ENCODE data around the gene AGBL1. TPM values are rescaled to one million over a fixed set of nuclear protein-coding genes. Genes with fewer than 3 reads are reported as not detected.

Gene AGBL1
- total RNA-seq, 1 donor from 2014 or later, result not detected

GRCh38 chr15:86590461-86590860 lies 510.8 kb downstream of the AGBL1 start:
- DNase-seq (ENCODE audit: low read depth), result no peak

- no peak for DNase-seq (ENCODE audit: low read depth)
These were observed 511.5 kb downstream of the AGBL1 start for GRCh38 chr15:86591158-86591557.

GRCh38 chr15:86591994-86592735 lies 512.5 kb downstream of the AGBL1 start:
- DNase-seq (ENCODE audit: low read depth), result no peak

GRCh38 chr15:86595741-86596140 lies 516.1 kb downstream of the AGBL1 start:
- no peak for DNase-seq (ENCODE audit: low read depth)

- no peak for DNase-seq (ENCODE audit: low read depth)
These were observed 523.8 kb downstream of the AGBL1 start for GRCh38 chr15:86603466-86603865.

- DNase-seq (ENCODE audit: low read depth), result peak; percentile 3
These were observed 529.0 kb downstream of the AGBL1 start for GRCh38 chr15:86608461-86609205.

GRCh38 chr15:86609275-86609674 lies 529.6 kb downstream of the AGBL1 start:
- DNase-seq (ENCODE audit: low read depth), result no peak

GRCh38 chr15:86610038-86610437 lies 530.4 kb downstream of the AGBL1 start:
- no peak for DNase-seq (ENCODE audit: low read depth)

- peak; percentile 74 for DNase-seq (ENCODE audit: low read depth)
These were observed 531.9 kb downstream of the AGBL1 start for GRCh38 chr15:86611417-86612040.

- DNase-seq (ENCODE audit: low read depth), result no peak
These were observed 535.7 kb downstream of the AGBL1 start for GRCh38 chr15:86615411-86615810.

- DNase-seq (ENCODE audit: low read depth), result no peak
These were observed 536.1 kb downstream of the AGBL1 start for GRCh38 chr15:86615816-86616215.

GRCh38 chr15:86616771-86617170 lies 537.1 kb downstream of the AGBL1 start:
- no peak for DNase-seq (ENCODE audit: low read depth)

- DNase-seq (ENCODE audit: low read depth), result no peak
These were observed 540.5 kb downstream of the AGBL1 start for GRCh38 chr15:86620157-86620556.

GRCh38 chr15:86620641-86621349 lies 541.1 kb downstream of the AGBL1 start:
- DNase-seq (ENCODE audit: low read depth), result no peak

GRCh38 chr15:86623236-86623635 lies 543.6 kb downstream of the AGBL1 start:
- DNase-seq (ENCODE audit: low read depth), result no peak

- DNase-seq (ENCODE audit: low read depth), result peak; percentile 91
These were observed 544.8 kb downstream of the AGBL1 start for GRCh38 chr15:86624261-86625036.

GRCh38 chr15:86629409-86630356 lies 550.0 kb downstream of the AGBL1 start:
- no peak for DNase-seq (ENCODE audit: low read depth)

GRCh38 chr15:86630946-86631345 lies 551.3 kb downstream of the AGBL1 start:
- no peak for DNase-seq (ENCODE audit: low read depth)

- DNase-seq (ENCODE audit: low read depth), result no peak
These were observed 554.5 kb downstream of the AGBL1 start for GRCh38 chr15:86634146-86634545.

GRCh38 chr15:86634992-86635638 lies 555.4 kb downstream of the AGBL1 start:
- no peak for DNase-seq (ENCODE audit: low read depth)

Data from renal cortical epithelial cell (primary cell).